ENCODE data around the gene LRRC63.
A peak's percentile ranks its signal among the peaks of the same experiment; 100 is the strongest.
"Not testable (repeated sequence)": the region's sequence is repeated elsewhere in the genome, so short reads cannot be mapped to it uniquely, and the experiment has no call there.

LRRC63 gene

DNA sequence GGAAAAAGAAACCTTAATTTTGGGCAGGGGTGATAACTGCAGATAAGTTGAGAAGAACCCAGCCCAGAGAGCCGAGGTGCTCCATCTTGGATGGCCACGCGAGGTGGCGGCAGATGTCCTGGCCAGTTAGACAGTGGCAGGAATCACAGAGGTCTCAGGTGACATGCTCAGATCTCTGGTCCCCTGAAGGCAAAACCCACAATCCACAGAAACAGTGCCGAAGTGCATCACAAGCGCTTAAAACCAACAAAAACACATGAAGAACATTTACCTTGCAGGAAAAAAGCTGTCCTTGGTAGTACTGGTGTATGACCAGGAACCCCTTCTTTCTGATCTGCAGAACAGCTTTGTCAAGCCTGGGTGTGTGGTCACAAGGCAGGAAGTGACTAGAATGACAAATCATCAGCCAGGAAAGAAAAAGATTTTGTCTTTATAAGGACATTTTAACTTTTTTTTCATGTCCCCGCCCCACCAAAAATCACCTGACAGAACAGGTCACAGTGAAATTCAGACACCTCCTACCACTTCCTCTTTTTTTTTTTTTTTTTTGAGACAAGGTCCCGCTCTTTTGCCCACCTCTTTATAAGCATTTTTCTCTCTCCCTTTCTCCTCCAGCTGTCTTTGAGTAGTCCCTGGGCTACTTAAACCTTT lies 29.8 kb upstream of the LRRC63 start, which contains the start of gene LCP1:
TSS of gene LCP1 (minus strand) at position 338 of the 651 bp plus-strand sequence. CDS start 22,515 bp downstream, outside the sequence.
- no peak for DNase-seq

DNA sequence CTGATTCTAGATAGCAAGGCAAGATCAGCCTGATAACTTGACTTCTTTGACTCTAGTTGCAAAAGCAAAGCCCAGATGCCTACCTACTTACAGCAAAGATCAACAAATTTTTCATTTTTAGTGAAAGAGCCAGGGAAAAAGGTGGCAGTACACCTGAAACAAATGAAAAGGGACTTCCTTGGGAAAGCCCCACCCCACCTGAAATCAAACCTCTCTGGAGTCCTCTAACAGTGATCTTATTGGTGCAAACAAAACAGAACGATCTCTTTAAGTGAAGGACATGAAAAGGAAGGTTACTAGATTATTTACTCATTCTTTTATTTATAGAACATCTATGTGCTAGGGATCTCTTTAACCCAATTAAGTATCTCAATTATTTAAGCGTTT lies 29.2 kb upstream of the LRRC63 start:
- no peak for DNase-seq

DNA sequence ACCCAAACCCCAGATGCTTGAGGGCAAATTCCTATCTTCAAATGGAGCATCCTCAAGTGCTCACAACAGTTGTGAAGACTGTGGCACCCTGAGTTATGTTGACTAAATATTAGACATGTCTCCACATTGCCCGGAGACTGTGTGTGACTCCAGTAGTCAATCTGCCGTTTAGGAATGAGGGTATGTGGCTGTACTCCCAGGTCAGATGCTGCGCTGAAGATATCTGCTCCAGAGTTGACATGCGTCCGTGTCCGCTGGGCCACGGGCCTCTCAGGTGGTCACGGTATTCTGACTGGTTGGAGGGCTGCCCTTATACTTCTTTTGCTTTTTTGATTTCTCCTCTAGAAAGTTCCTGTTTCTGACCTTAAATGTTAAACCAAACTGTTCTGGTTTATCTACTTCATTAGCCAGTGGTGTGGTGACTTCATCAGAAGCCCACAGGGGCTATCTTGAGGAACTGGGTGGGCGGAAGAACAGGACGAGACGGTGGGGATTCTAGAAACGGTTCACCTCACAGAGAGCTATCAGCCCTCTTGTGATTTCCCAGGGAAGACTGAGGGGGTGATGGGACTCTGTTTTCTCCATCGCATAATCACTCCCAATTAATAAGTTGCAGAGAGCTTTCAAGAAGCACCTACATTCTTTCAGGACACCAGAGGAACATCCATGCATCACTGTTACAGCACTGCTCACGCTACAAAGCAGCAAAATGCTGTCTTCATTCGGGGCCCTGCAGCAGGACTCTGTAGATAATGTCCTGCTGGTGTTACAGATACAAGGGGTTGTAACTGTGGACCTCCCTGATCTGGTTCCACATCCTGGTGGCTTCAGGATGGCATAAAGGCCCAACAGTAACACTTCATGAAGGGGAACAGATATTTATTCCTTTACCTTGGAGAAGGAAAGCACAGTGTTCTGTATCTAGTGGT lies 28.4 kb upstream of the LRRC63 start:
- DNase-seq: no peak

DNA sequence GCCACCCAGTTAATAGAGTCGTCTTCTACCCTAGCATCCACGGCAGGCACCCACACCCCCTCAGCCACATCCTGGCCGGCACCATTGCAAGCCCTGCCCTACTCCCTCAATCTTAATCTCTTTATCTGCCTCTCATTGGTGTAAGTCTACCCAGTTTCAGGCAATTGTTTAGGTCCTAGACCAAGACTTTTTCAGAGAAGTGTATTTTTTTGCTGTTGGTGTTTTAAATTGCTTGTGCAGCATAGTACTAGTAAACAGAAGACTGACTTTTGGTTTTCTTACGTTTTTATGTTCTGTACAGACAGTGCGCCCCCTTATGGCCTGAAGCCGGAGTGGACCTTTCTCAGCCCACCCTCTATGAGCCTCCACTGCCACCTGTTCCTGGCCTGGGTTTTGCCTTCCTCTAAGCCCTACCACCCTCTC lies 27.4 kb upstream of the LRRC63 start:
- peak; percentile 15 for DNase-seq

DNA sequence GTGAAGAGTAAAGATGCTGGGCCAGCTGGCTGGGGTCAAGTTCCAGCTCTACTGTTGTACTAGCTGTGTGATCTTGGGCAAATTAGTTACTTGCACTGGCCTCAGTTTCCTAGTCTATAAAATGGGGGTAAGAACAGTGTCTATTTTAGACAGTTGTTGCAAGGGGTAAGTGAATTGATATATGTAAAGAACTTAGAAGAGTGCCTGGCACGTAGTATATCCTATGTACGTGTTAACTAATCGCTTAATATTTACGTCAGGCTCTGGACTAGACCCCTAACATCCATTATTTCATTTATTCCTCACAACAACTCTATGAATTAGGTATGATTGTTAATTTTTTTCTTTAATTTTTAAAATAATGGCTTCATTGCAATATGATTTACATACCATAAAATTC lies 26.1 kb upstream of the LRRC63 start:
- no peak for DNase-seq

DNA sequence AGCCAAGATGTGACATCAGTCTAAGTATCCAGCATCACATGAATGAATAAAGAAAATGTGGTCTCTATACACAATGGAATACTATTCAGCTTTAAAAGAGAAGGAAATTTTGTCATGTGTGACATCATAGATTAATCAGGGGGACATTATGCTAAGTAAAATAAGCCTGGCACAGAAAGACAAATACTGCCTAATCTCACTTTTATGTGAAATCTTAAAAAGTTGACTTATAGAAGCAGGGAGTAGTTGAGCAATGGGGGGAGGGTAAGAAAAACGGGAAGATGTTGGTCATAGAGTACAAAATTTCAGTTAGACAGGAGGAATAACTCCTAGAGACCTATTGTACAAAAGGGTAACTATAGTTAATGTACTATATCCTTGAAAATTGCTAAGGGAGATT lies 19.3 kb upstream of the LRRC63 start:
- no peak for DNase-seq

DNA sequence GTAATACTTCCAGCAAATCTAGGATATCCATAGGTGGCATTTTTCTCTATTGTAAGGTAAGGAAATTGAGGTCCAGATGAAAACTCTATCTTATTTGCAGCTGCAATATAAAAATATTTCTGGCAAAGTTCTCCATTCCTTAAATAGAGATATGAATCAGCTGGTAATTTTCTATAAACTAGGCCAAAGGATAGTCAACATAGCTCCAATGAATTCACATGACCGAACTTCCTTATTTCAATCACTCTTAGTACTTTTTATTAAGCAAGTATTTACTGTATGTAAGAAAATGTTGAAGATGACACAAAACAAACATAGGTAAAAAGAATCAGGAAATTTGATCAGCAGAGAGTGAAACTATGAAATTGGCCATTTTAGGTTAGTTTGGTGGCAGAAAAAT lies 16.7 kb upstream of the LRRC63 start:
- DNase-seq: no peak

DNA sequence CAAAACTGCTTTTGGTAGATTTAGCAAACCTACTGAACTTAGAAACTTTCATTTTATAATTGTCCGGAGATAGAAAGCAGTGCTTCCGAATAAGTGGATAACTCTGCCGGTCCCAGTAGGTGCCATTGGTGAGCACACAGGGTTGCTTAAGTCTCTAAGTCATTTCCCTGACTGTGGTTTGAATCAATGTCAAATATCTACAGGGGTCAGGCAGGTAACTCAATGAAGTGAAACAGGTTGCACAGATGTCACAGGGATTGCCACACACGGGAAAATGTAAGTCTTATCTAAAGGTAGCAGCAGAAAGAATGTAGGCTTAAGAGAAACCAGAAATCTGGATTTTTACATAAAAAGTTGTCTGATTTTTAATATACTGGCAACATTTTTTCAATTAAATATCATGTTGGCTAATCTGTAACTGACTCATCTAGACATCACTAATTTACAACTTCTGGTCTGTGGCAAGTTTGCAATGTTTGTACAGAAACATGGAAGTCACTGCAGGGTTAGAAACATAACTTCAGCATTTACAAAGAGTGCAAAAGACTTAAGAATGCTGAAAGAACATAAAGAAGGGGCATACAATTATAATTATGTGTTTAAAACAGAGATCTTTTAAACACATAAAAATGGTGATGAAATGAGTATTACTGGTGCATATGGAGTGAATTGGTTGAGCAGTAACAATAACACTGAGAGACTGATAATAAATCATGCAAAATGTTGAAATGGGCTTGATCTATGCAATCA lies 14.3 kb upstream of the LRRC63 start:
- DNase-seq: no peak

DNA sequence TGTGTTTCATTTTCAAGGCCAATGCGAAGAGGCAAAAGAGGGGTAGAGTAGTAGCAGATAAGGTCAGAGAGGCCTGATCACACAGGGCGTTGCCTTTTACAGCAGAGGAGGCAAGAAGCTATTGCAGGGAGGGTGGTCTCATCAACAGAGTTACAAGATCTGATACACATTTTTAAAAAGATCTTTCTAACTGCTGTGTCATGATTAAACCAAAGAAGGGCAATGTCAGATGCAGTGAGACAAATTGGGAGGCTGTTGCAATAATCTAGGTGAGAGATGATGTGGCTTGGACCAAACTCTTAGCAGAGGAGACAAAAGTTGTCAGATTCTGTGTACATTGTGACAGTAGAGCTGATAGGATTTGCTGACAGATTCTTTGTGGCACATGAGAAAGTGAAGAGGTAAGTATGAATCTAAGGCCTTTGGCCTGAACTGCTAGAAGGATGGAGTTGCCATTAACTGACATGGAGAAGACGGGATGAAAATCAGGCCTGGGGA lies 13.0 kb upstream of the LRRC63 start:
- no peak for DNase-seq

DNA sequence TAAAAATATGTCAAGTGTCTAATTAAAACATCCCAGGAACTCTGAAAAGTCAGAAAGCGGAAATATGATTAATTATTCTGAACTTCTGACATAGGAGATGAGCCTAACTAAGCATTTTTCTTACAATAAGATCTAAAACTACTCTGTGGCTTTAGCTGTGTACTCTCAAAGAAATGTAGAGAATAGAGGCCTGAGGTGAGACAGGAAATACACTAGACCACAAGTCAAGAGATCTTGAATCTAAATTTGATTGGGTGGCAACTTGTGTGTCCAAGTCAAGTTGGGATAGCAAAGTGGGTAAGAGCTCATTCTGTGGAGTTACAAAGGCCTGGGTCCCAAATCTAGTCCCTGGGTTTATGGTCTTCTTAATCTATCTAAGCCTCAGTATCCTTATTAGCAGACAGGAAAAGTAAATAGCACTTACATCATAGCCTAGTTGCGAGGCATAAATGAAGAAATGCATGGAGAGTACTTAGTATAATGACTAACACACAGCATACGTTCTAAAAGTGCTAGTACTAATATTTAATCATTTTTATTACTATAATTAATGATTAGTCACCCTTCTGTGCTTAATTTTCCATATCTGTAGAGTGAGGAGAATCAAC lies 9.4 kb upstream of the LRRC63 start:
- DNase-seq: no peak

DNA sequence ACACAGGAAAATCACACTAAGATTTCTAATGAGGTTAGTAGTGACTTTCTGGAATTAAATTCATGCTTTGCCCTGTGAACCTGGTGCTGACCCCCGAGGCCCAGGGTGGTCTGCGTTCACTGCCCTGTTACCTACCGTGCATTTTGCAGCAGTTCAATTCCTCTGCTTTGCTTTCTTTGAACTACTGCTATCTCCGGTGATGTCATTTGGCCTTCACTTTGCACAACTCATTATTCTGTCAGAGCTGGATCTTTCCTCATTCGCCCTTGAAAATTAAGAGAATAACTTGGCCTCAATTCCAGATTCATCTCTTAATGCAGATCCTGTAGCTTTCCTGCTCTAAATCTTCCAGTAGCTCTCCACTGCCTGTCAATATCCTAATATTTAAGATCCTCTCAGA lies 8.8 kb upstream of the LRRC63 start:
- no peak for DNase-seq

DNA sequence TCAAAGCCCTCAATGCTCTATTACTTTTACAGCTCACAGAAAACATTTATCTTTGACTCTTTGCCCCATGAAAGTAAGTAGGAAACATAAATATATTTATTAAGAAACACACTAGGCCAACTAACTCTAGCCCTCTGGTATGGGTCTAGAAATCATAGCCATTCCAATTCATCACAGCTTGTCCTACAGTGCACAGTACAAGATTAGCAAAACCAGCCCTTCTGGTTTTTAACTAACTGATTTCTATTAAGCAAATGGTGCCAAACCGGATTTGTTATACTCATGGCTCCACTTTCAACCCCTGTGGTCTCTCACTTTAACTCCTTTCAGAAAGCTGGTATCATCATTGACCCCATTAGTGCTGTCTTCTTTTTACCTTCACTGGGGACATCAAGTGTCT lies 5.6 kb upstream of the LRRC63 start:
- DNase-seq: no peak

DNA sequence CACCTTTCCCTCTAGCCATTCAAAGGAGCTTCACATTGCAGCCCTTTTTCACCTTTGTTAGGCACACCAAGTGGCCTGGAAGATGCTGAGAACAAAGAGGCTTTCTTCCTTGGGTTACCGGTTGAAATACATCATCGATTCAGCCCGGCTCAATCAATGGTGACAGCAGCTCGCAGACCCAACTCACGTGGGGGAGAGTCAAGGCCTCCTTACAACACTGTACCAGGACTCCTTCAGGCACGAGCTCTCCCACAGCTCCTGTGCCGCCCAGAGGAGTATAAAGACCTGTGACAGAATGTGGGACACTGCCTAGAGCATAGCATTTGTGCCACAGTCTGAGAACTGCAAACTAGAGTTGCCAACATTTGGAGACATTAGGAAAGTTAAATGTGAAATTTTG lies 3.9 kb upstream of the LRRC63 start:
- DNase-seq: no peak

DNA sequence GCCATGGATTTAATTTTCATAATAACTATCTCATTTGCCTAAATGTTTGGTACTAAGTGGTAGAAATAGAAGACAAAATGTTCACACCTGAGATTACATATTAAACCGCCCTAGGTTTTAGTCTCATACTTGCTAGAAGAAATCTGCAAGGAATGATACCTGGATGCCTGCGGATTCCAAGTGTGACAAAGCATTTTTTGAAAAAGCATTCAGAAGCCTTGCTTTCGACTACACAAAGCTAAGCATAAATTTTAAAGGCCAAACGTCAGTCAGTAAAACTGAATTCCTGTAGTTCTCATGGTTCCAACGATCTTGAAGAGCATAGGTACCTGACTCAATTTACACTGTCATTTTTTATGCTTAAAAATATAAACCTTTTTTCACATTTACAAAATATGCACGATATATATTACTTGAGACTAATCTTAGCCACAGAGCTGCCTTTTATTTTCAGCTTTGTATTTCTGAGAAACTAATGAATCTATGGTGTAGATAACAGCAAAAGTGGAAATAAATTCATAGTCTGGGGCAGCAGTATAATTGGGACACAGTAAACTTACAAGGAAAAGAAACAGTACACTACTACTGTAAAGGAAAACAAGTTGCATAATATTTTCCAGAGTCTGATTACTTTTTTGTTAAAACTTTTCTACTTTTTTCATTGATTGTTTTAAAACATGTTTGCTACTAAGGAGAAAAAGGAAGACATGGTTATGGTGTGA lies 1.2 kb upstream of the LRRC63 start:
- no peak for DNase-seq

DNA sequence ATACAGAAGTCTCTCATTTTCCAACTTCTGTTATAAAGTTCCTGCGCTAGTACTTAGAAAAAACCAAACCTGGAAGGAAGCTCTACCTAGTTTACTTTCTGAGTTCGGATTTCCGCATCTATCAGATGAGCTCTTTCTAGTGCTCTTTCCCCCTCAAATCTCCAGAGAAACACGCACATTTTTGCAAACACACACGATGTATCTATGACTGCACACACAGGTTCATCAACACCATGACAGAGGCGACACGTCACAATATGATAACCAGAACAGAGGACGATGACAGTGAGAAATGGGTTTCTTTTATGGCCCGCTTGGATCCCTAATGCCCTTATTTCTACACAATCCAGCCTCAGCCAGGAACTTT lies 629 bp upstream of the LRRC63 start:
- DNase-seq: peak; percentile 27

DNA sequence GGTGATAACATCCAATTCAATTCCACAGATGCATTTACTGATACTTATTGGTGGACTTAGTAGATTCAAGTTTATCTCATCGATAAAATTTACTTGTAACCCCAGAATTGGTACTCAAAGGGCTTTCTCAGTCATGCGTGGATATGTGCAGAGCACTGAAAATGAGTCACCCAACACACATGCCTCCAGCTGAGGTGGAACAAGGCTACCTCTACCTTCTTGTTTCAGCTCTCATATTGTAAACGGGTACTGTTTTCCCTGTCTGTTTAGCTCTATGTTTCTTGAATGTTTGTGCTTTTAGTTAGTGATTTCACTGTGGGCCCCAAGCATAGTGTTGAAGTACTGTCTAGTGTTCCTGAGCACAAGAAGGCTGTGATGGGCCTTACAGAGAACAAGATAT lies 1.5 kb downstream of the LRRC63 start:
- no peak for DNase-seq

DNA sequence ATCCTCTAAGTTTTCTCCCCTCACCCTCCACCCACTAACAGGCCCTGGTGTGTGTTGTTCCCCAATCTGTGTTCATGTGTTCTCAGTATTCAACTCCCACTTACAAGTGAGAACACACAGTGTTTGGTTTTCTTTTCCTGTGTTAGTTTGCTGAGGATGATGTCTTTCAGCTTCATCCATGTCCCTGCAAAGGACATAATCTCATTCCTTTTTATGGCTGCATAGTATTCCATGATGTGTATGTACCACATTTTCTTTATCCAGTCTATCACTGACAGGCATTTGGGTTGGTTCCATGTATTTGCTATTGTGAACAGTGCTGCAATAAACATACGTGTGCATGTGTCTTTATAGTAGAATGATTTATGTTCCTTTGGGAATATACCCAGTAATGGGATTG lies 3.0 kb downstream of the LRRC63 start:
- DNase-seq: not testable (repeated sequence)

DNA sequence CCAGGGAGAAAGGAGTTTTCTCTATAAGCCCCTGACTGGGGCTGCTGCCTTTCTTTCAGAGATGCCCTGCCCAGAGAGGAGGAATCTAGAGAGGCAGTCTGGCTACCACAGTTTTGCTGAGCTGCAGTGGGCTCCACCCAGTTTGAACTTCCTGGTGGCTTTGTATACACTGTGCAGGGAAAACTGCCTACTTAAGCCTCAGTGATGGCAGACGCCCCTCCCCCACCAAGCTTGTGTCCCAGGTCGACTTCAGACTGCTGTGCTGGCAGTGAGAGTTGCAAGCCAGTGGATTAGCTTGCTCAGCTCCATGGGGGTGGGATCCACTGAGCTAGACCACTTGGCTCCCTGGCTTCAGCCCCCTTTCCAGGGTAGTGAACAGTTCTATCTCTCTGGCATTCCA lies 8.5 kb downstream of the LRRC63 start:
- not testable (repeated sequence) for DNase-seq

DNA sequence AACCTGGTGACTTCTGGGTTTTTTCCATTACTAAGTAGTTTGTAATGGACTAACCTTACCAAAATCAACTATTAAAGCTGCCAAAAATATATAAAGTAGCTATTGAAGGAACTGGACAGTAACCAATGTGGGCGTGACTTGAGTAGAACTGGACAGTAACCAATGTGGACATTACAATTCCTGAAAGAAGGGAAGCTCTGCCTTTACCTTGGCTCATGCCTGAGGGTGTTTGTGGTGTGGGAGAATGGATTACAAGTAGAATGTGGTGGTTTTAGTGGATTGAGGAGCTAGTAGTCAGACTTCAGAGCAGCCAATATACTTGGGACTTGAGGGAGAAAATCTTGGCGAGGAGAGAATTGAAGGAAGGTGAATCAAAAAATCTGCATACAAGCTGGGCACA lies 17.5 kb downstream of the LRRC63 start:
- no peak for DNase-seq

DNA sequence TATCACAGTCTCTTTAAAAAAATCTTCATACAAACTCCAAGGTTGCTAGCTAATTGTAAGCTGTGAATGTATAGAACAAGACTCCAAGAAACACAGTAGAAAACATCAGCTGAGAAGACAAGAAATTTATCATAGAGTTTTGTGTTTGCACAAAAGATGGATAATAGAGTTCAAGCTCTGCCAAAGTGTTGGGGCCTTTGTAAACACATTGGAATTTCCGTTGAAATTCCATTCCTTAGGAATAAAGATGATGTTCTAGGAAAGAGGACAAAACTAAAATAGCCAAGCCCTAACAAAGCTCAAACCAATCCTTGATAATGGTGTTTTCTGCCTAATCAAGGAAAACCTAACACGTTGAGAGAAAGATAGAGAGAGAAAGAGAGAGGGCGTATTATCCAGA lies 20.6 kb downstream of the LRRC63 start:
- DNase-seq: no peak

DNA sequence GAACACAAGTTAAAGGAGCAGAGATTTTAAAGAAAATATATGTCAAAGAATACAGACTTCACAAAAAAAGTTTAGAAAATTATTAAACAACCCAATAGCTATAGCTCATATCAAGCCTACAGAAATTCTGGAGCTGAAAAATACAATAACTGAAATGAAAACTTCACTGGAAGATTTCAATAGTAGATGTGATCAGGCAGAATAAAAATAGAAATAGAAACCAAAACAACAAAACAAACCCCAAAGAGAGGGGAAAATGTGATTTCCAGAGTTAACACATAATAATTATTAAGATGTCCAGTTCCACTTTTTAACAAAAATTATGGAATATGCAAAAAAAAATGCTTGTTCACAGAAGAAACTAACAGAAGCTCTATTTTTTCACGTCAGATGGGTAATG lies 23.6 kb downstream of the LRRC63 start:
- no peak for DNase-seq

DNA sequence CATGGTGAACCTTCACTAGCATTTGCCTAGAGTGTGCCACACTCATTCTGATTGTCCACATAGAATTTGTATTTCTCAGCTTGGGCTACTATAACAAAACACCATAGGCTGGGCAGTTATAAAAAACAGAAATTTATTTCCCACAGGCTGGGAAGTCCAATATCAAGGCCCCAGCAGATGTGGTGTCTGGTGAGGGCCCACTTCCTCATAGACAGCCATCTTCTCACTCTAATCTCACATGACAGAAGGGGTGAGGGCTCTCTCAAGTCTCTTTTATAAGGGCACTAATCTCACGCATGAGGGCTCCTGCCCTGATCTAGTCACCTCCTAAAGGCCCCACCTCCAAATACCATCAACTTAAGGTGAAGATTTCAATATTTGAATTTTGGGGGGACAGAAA lies 53.6 kb downstream of the LRRC63 start:
- no peak for DNase-seq
